GM18868 (cell line): Measurements from ENCODE around the gene CTIF.
A peak's percentile ranks its signal among the peaks of the same experiment; 100 is the strongest.
"Not testable (repeated sequence)": the region's sequence is repeated elsewhere in the genome, so short reads cannot be mapped to it uniquely, and the experiment has no call there.

Source experiments
- ATAC-seq: cut with Tn5 transposase; IDR thresholded peaks from one replicate; pipeline ENCODE4 v1.9.1; 2021; ENCODE audit warnings: mild to moderate bottlenecking, moderate library complexity; ENCODE audit not compliant: unreplicated experiment

Gene CTIF

GRCh38 chr18:48811401-48811800 lies 272.6 kb downstream of the CTIF start:
- ATAC-seq = no peak

GRCh38 chr18:48811977-48812451 lies 273.2 kb downstream of the CTIF start:
- not testable (repeated sequence) for ATAC-seq

GRCh38 chr18:48813321-48813720 lies 274.5 kb downstream of the CTIF start:
- no peak for ATAC-seq

- ATAC-seq = no peak
Observed at GRCh38 chr18:48813833-48814489, 275.1 kb downstream of the CTIF start.

GRCh38 chr18:48814490-48815178 lies 275.8 kb downstream of the CTIF start:
- no peak for ATAC-seq

- ATAC-seq = no peak
Observed at GRCh38 chr18:48815179-48815515, 276.3 kb downstream of the CTIF start.

GRCh38 chr18:48815581-48816324 lies 276.9 kb downstream of the CTIF start:
- ATAC-seq = no peak

GRCh38 chr18:48816554-48816953 lies 277.7 kb downstream of the CTIF start:
- ATAC-seq = no peak

- no peak for ATAC-seq
Observed at GRCh38 chr18:48817021-48817461, 278.2 kb downstream of the CTIF start.

- no peak for ATAC-seq
Observed at GRCh38 chr18:48818329-48819254, 279.8 kb downstream of the CTIF start.

GRCh38 chr18:48819276-48819675 lies 280.4 kb downstream of the CTIF start:
- no peak for ATAC-seq

GRCh38 chr18:48819781-48820482 lies 281.1 kb downstream of the CTIF start:
- ATAC-seq = no peak

GRCh38 chr18:48820483-48821250 lies 281.8 kb downstream of the CTIF start:
- ATAC-seq = peak; percentile 92

GRCh38 chr18:48821251-48821590 lies 282.4 kb downstream of the CTIF start:
- ATAC-seq = no peak

GRCh38 chr18:48821845-48822244 lies 283.0 kb downstream of the CTIF start:
- no peak for ATAC-seq

GRCh38 chr18:48824231-48824970 lies 285.6 kb downstream of the CTIF start:
- ATAC-seq = no peak

- no peak for ATAC-seq
Observed at GRCh38 chr18:48825101-48825745, 286.4 kb downstream of the CTIF start.

- ATAC-seq = no peak
Observed at GRCh38 chr18:48826271-48826670, 287.4 kb downstream of the CTIF start.
